Activated T-helper 17 cell treated with anti-CD3 and anti-CD28 coated beads, Interleukin-2, amount 50 U/mL, for 72 hours (primary cell): ENCODE measurements around the gene PYHIN1. TPM values are rescaled to one million over a fixed set of nuclear protein-coding genes. Genes with fewer than 3 reads are reported as not detected.

Experiments
- ATAC-seq: fragments of 150-1000 bp; cut with Tn5 transposase; replicated peaks from 2 replicates; pipeline ENCODE4 v1.10.0; 2021; ENCODE audit warnings: mild to moderate bottlenecking, moderate library complexity
- H3K27ac Mint-ChIP-seq: one replicate; pipeline ENCODE4 v1.8.0; 2022; ENCODE audit warnings: mixed read lengths
- H3K27me3 Mint-ChIP-seq: one replicate; pipeline ENCODE4 v1.8.0; 2022; ENCODE audit warnings: mixed read lengths
- H3K36me3 Mint-ChIP-seq: one replicate; pipeline ENCODE4 v1.8.0; 2022; ENCODE audit warnings: low read depth, mild to moderate bottlenecking, mixed read lengths
- H3K4me1 Mint-ChIP-seq: one replicate; pipeline ENCODE4 v1.8.0; 2022; ENCODE audit warnings: mixed read lengths
- H3K4me3 Mint-ChIP-seq: one replicate; pipeline ENCODE4 v1.8.0; 2022; ENCODE audit warnings: mild to moderate bottlenecking, mixed read lengths
- H3K9me3 Mint-ChIP-seq: one replicate; pipeline ENCODE4 v1.8.0; 2022; ENCODE audit warnings: mixed read lengths
- total RNA-seq, 2 donors: library from RNA; stranded (reverse); gene quantifications; one replicate each; pipeline ENCODE4 v1.2.3, GENCODE V29; 2022

PYHIN1 gene
- total RNA-seq, 2 donors from 2014 or later, result 19.6 to 27.8 TPM

DNA sequence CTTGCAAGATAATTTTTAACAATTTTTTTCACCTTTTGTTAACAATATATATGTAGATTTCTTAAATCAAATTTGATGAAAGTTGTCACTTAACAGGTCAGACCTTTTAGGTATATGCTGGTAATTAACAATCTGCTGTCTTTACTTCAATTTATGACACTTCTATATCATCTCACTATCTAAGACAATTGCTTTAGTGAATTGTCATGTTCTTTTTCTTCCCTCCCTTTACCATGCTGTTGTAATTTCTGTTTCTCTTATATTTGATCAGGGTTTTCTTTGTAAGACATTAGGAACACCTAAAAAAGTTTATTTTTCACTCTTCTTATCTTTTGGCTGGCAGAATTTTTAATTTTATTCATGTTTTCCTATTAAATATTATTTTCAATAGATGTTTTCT is 80.4 kb downstream of the PYHIN1 start:
- peak overlapping the region; percentile 89 for H3K27ac Mint-ChIP-seq
- peaks cover 29% of the 10 kb centered on the region for H3K4me1 Mint-ChIP-seq
- H3K4me3 Mint-ChIP-seq, result peak overlapping the region; percentile 89

DNA sequence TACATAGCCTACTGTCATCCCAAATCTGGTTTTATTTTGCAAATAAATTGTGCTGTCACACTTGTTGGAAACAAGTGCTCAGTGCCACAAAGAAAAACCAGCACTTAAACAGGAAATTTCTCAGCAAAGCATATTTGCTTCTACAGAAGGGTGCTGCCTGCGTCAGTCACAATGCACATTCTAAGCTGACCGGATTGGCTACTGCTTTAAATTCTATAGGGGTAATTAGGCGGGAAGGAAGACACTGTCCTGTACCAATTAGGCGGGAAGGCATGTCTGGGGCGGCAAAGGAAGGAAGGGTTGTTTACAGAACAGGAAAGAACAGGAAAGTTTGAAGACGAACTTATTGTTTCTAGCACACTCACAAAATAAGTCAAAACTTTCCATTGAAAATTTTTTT is 81.1 kb downstream of the PYHIN1 start:
- ATAC-seq, result peak; percentile 55

More for the DNA sequence above, 80.4 kb downstream of the PYHIN1 start:
- H3K9me3 Mint-ChIP-seq, result no peaks in the 10 kb centered on the region
- no peak for ATAC-seq
- H3K36me3 Mint-ChIP-seq, result peaks cover 82% of the 10 kb centered on the region
- H3K27me3 Mint-ChIP-seq, result no peaks in the 10 kb centered on the region

DNA sequence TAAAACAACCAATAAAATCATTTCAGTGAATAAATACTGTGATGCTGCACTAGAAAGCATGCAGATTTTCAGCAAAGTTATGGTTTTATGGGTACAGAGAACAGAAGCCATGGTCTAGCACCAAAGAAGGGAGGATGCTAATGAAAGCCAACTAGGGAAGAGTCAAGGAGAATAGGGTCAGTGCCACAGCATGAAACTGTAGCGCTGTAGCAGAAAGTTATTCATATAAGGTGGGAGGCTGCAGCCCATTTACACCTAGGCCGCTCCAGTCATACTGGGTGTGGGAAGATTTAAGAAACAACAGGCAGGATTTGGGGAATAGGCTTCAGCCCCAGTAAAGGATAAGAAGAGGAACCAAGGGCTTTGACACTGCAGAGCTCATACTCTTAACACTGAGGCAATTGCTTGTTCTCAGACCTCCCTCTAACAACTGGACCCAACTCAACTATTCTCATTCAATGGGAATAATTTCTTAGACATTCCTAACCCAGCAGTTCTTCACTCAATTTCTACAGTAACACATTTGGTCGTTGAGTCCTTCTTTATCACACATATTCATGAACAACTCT is 82.7 kb downstream of the PYHIN1 start:
- Mint-ChIP-seq H3K36me3 (peaks cover 95% of the 10 kb centered on the region), H3K9me3 (no peaks in the 10 kb centered on the region), H3K4me3 (peak overlapping the region; percentile 89), H3K27me3 (no peaks in the 10 kb centered on the region), H3K27ac (peak overlapping the region; percentile 89), H3K4me1 (peaks cover 20% of the 10 kb centered on the region)
- no peak for ATAC-seq

More for the DNA sequence above, 81.1 kb downstream of the PYHIN1 start:
- peaks cover 25% of the 10 kb centered on the region for H3K4me1 Mint-ChIP-seq
- H3K27me3 Mint-ChIP-seq, result no peaks in the 10 kb centered on the region
- H3K9me3 Mint-ChIP-seq, result no peaks in the 10 kb centered on the region
- H3K27ac Mint-ChIP-seq, result peak overlapping the region; percentile 89
- peak overlapping the region; percentile 89 for H3K4me3 Mint-ChIP-seq
- peaks cover 90% of the 10 kb centered on the region for H3K36me3 Mint-ChIP-seq

DNA sequence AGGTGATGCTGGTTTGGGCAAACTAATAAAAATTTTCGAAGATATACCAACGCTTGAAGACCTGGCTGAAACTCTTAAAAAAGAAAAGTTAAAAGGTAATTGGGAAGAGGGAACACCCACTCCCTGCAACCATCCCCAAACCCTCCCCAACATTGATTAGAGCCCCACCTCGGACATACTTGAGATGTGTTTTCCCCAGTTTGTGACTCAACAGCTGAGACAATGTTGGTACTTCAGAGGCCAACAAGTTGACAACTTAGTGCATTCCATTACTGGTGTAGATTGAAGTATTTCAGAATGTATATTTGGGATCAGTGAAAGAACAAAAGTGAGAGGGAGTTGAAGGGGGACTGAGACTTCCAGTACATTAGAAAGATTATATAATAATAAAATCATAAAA is 83.5 kb downstream of the PYHIN1 start:
- peak; percentile 28 for ATAC-seq
- Mint-ChIP-seq H3K27ac (peak overlapping the region; percentile 89), H3K4me1 (peaks cover 23% of the 10 kb centered on the region), H3K27me3 (no peaks in the 10 kb centered on the region), H3K36me3 (peaks cover 98% of the 10 kb centered on the region), H3K4me3 (peak overlapping the region; percentile 89), H3K9me3 (no peaks in the 10 kb centered on the region)

DNA sequence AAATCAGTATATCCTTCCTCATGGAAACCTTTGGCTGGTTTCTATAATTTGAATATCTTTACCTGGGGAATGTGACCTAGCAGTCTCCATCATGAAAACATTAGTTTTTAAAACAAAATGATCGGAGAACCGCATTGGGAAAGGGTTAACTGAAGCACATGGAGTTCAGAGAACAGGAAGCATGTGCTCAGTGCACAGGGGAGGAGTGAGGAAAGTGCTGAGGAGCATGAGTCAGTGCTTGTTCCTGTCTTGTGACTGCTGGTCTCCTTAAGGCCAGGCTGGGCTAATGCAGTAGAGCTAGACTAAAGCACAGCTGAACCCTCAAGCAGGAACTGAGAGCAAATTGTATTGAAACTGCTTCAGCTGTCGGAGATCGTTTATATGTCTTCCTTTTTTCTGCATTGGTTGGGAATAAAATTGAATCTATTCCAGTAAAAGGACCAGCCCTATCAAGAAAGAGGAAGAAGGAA is 84.1 kb downstream of the PYHIN1 start:
- Mint-ChIP-seq H3K9me3 (no peaks in the 10 kb centered on the region), H3K4me1 (peaks cover 28% of the 10 kb centered on the region), H3K36me3 (peaks cover 98% of the 10 kb centered on the region), H3K4me3 (peak overlapping the region; percentile 89), H3K27ac (peak overlapping the region; percentile 89), H3K27me3 (no peaks in the 10 kb centered on the region)
- ATAC-seq, result peak; percentile 87

DNA sequence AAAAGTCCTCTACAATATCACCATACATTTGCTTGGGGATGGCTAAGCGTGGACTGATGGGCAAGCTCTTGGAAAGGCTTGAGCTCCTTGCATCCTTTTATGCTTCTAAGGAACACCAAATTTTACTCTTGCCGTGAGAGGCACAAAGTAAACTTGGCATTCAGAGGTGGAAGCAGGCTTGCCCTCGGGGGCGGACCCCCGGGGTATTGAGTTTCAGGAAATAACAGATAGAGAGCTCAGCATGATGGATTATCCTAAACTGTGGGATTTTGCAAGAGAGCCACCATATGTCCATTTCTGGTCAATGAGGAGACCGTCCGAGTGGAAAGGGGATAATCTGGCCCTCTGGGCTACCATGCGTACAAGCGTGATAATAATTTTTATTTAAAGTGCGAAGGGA is 92.4 kb downstream of the PYHIN1 start:
- ATAC-seq, result no peak
- Mint-ChIP-seq H3K4me1 (peaks cover 61% of the 10 kb centered on the region), H3K27me3 (no peaks in the 10 kb centered on the region), H3K9me3 (no peaks in the 10 kb centered on the region), H3K4me3 (peak overlapping the region; percentile 3), H3K27ac (no peak overlapping the region), H3K36me3 (peaks cover 100% of the 10 kb centered on the region)

DNA sequence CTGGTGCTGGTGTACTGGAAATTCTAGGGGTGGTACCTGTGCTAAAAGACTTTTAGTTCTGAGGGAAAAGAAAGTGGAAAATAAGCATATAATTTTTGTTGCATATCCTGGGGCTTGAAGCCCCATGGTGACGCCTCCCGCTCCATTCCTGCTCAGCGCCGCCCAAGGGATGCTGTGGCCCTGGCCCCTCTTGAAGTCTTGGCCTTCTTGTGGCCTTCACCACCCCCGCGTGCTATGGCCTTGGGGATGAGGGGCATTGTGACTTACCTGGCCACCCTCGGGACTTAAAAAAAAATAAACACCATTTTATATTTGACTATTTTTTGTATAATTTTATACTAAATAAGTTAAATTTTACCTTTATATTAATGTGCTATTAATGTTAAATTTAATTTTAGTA is 93.7 kb downstream of the PYHIN1 start:
- H3K36me3 Mint-ChIP-seq, result peaks cover 100% of the 10 kb centered on the region
- no peaks in the 10 kb centered on the region for H3K27me3 Mint-ChIP-seq
- no peaks in the 10 kb centered on the region for H3K9me3 Mint-ChIP-seq
- peak overlapping the region; percentile 68 for H3K4me3 Mint-ChIP-seq
- H3K27ac Mint-ChIP-seq, result no peak overlapping the region
- ATAC-seq, result no peak
- H3K4me1 Mint-ChIP-seq, result peaks cover 60% of the 10 kb centered on the region

Other genes starting within 250 kb of the PYHIN1 start
- under 1 TPM in 1 of 2 donors, not detected in 1; 0.42 TPM for gene SPTA1, start 244.8 kb upstream of the PYHIN1 start, total RNA-seq
- not detected for gene OR6K2, start 230.9 kb upstream of the PYHIN1 start, total RNA-seq
- not detected for gene OR6K3, start 210.8 kb upstream of the PYHIN1 start, total RNA-seq
- gene OR6K6, start 176.8 kb upstream of the PYHIN1 start, total RNA-seq, result not detected
- not detected for gene OR6N1, start 159.4 kb upstream of the PYHIN1 start, total RNA-seq
- gene OR6N2, start 150.3 kb upstream of the PYHIN1 start, total RNA-seq, result not detected
- gene MNDA, start 100.2 kb upstream of the PYHIN1 start, total RNA-seq, result not detected
- gene IFI16, start 78.4 kb downstream of the PYHIN1 start, total RNA-seq, result 100 to 1,000 TPM; 187 to 217 TPM
- gene AIM2, start 145.2 kb downstream of the PYHIN1 start, total RNA-seq, result 100 to 1,000 TPM in 1 of 2 donors, 10 to 100 TPM in 1; 47.2 to 123 TPM
- gene CADM3, start 240.1 kb downstream of the PYHIN1 start, total RNA-seq, result not detected